ENCODE measurements around the gene DCP2. TPM values are rescaled to one million over a fixed set of nuclear protein-coding genes. Genes with fewer than 3 reads are reported as not detected.

DCP2 gene
- total RNA-seq, 4 donors from 2014 or later: 20.7 to 27.3 (median 22.1) TPM

GRCh38 chr5:113052041-113052795, 75.6 kb downstream of the DCP2 start:
- WGBS, 2 donors: 82 to 88% methylated on average over 10 of the region's 10 CpGs
- intact Hi-C loops (cut with DNase I; ENCODE audit: low total_unique reads): no loop called here
- no peak for TF ChIP-seq CTCF (IDR thresholded peaks at IDR 0.05)
- TF ChIP-seq POLR2A (IDR thresholded peaks at IDR 0.05): no peak
- peak in 1 of 2 donors; percentile 57 for DNase-seq (ENCODE audit: low spot score in 2 of 2)
- H3K4me3 ChIP-seq (ENCODE audit: low read depth, poor library complexity, severe bottlenecking): no peak overlapping the region

GRCh38 chr5:113053511-113053995, 77.0 kb downstream of the DCP2 start:
- intact Hi-C loops (cut with DNase I; ENCODE audit: low total_unique reads): no loop called here
- DNase-seq (ENCODE audit: low spot score in 2 of 2): peak in 1 of 2 donors; percentile 61
- WGBS, 2 donors: 96% methylated on average over 9 of the region's 9 CpGs
- no peak for TF ChIP-seq POLR2A (IDR thresholded peaks at IDR 0.05)
- TF ChIP-seq CTCF (IDR thresholded peaks at IDR 0.05): no peak
- no peak overlapping the region for H3K4me3 ChIP-seq (ENCODE audit: low read depth, poor library complexity, severe bottlenecking)

- WGBS, 2 donors: 96 to 98% methylated on average over 8 to 11 of the region's 11 CpGs
- intact Hi-C loops (cut with DNase I; ENCODE audit: low total_unique reads): no loop called here
- H3K4me3 ChIP-seq (ENCODE audit: low read depth, poor library complexity, severe bottlenecking): no peak overlapping the region
- no peak for DNase-seq (ENCODE audit: low spot score in 2 of 2)
- no peak for TF ChIP-seq CTCF (IDR thresholded peaks at IDR 0.05)
Observed at GRCh38 chr5:113054899-113055298, 78.3 kb downstream of the DCP2 start.

- TF ChIP-seq CTCF (IDR thresholded peaks at IDR 0.05) (no peak), POLR2A (IDR thresholded peaks at IDR 0.05) (no peak)
- 91 to 92% methylated on average over 5 of the region's 5 CpGs for WGBS, 2 donors
- intact Hi-C loops (cut with DNase I; ENCODE audit: low total_unique reads): no loop called here
- H3K4me3 ChIP-seq (ENCODE audit: low read depth, poor library complexity, severe bottlenecking): no peak overlapping the region
- DNase-seq (ENCODE audit: low spot score in 2 of 2): peak in 1 of 2 donors; percentile 59
Observed at GRCh38 chr5:113056988-113057387, 80.4 kb downstream of the DCP2 start.

GRCh38 chr5:113057557-113057984, 81.0 kb downstream of the DCP2 start:
- intact Hi-C loops (cut with DNase I; ENCODE audit: low total_unique reads): no loop called here

More at GRCh38 chr5:113057557-113057984, 81.0 kb downstream of the DCP2 start:
- TF ChIP-seq CTCF (IDR thresholded peaks at IDR 0.05): no peak
- no peak for TF ChIP-seq POLR2A (IDR thresholded peaks at IDR 0.05)
- 63 to 65% methylated on average over 14 of the region's 14 CpGs for WGBS, 2 donors
- H3K4me3 ChIP-seq (ENCODE audit: low read depth, poor library complexity, severe bottlenecking): no peak overlapping the region
- DNase-seq (ENCODE audit: low spot score in 2 of 2): peak in 1 of 2 donors; percentile 81

Data from lower leg skin (tissue), 4 donors.